Measurements from ENCODE around the gene ZNF532. TPM values are rescaled to one million over a fixed set of nuclear protein-coding genes. Genes with fewer than 3 reads are reported as not detected.

ZNF532 gene
- total RNA-seq, 1 experiment from 2014 or later: 21.1 TPM

GRCh38 chr18:58870621-58871020 lies 5.9 kb downstream of the ZNF532 start:
- BruUV-seq (replicated peaks): no TSS peak

GRCh38 chr18:58871514-58872420 lies 7.1 kb downstream of the ZNF532 start:
- H3K4me1 ChIP-seq (replicated peaks; ENCODE audit: insufficient read depth): no peaks in the 10 kb centered on the region
- H2AFZ ChIP-seq: no peak overlapping the region
- H3K9me2 ChIP-seq (ENCODE audit: insufficient read depth): no peaks in the 10 kb centered on the region
- intact Hi-C loops (cut with micrococcal nuclease; ENCODE audit: unreplicated experiment): no loop called here
- CTCF ChIA-PET: no interaction called here
- H3K27ac ChIP-seq: no peak overlapping the region
- BruUV-seq (replicated peaks): no TSS peak
- no peaks in the 10 kb centered on the region for H4K20me1 ChIP-seq (ENCODE audit: insufficient read depth)
- H3K9me3 ChIP-seq (ENCODE audit: insufficient read depth, low read depth): no peaks in the 10 kb centered on the region
- TF ChIP-seq EZH2 (IDR thresholded peaks at IDR 0.05; ENCODE audit: low read depth) (no peak), CTCF (conservative IDR thresholded peaks at IDR 0.05) (no peak)
- no peak overlapping the region for H3K4me2 ChIP-seq
- no peak overlapping the region for H3K4me3 ChIP-seq
- no peaks in the 10 kb centered on the region for H3F3A ChIP-seq (ENCODE audit: insufficient read depth, low read depth)
- POLR2A ChIA-PET (ENCODE audit: unreplicated experiment): no interaction called here
- peaks cover 4% of the 10 kb centered on the region; the same call in 1 of the 2 replicates for H3K36me3 ChIP-seq (ENCODE audit: low read depth)
- no peak for DNase-seq
- H3K79me2 ChIP-seq (ENCODE audit: low read depth): no peaks in the 10 kb centered on the region
- H3K27me3 ChIP-seq (ENCODE audit: insufficient read depth, low read depth): no peaks in the 10 kb centered on the region

More at GRCh38 chr18:58870621-58871020, 5.9 kb downstream of the ZNF532 start:
- Histone ChIP-seq H3K4me2 (no peak overlapping the region), H3K36me3 (ENCODE audit: low read depth) (peaks cover 4% of the 10 kb centered on the region; the same call in 1 of the 2 replicates), H3K4me3 (no peak overlapping the region), H3F3A (ENCODE audit: insufficient read depth, low read depth) (no peaks in the 10 kb centered on the region), H3K27me3 (ENCODE audit: insufficient read depth, low read depth) (no peaks in the 10 kb centered on the region), H3K9me2 (ENCODE audit: insufficient read depth) (no peaks in the 10 kb centered on the region), H2AFZ (no peak overlapping the region), H3K79me2 (ENCODE audit: low read depth) (no peaks in the 10 kb centered on the region), H3K27ac (no peak overlapping the region), H4K20me1 (ENCODE audit: insufficient read depth) (no peaks in the 10 kb centered on the region), H3K9me3 (ENCODE audit: insufficient read depth, low read depth) (no peaks in the 10 kb centered on the region), H3K4me1 (replicated peaks; ENCODE audit: insufficient read depth) (no peaks in the 10 kb centered on the region)
- DNase-seq: no peak
- TF ChIP-seq CTCF (conservative IDR thresholded peaks at IDR 0.05): no peak
- no peak for TF ChIP-seq EZH2 (IDR thresholded peaks at IDR 0.05; ENCODE audit: low read depth)
- ChIA-PET CTCF (no interaction called here), POLR2A (ENCODE audit: unreplicated experiment) (no interaction called here)
- intact Hi-C loops (cut with micrococcal nuclease; ENCODE audit: unreplicated experiment): no loop called here

- H4K20me1 ChIP-seq (ENCODE audit: insufficient read depth): no peaks in the 10 kb centered on the region
- no peak overlapping the region for H3K4me2 ChIP-seq
- no peak for DNase-seq
- no peaks in the 10 kb centered on the region for H3K9me3 ChIP-seq (ENCODE audit: insufficient read depth, low read depth)
- CTCF ChIA-PET: no interaction called here
- H3K27me3 ChIP-seq (ENCODE audit: insufficient read depth, low read depth): no peaks in the 10 kb centered on the region
- no TSS peak for BruUV-seq (replicated peaks)
- H3K27ac ChIP-seq: no peak overlapping the region
- POLR2A ChIA-PET (ENCODE audit: unreplicated experiment): no interaction called here
- H3K4me1 ChIP-seq (replicated peaks; ENCODE audit: insufficient read depth): no peaks in the 10 kb centered on the region
- no peak for TF ChIP-seq EZH2 (IDR thresholded peaks at IDR 0.05; ENCODE audit: low read depth)
- no peak for TF ChIP-seq CTCF (conservative IDR thresholded peaks at IDR 0.05)
- H3K4me3 ChIP-seq: no peak overlapping the region
- H3K36me3 ChIP-seq (ENCODE audit: low read depth): no peaks in the 10 kb centered on the region
- H3K9me2 ChIP-seq (ENCODE audit: insufficient read depth): no peaks in the 10 kb centered on the region
- no peak overlapping the region for H2AFZ ChIP-seq
- no peaks in the 10 kb centered on the region for H3K79me2 ChIP-seq (ENCODE audit: low read depth)
- no peaks in the 10 kb centered on the region for H3F3A ChIP-seq (ENCODE audit: insufficient read depth, low read depth)
- intact Hi-C loops (cut with micrococcal nuclease; ENCODE audit: unreplicated experiment): no loop called here
Measured at GRCh38 chr18:58878640-58879039, 14.0 kb downstream of the ZNF532 start.
